GM12891 (cell line): ENCODE data around the gene CNGB1.

Experiments used
- POLR2A ChIP-seq: IDR thresholded peaks from 2 replicates; pipeline ENCODE4 v1.6.1; 2011; ENCODE audit warnings: low read depth, low read length, control low read depth
- POLR2AphosphoS5 ChIP-seq: IDR thresholded peaks from 2 replicates; pipeline ENCODE4 v1.6.1; 2011; ENCODE audit warnings: low read depth, low read length, control low read depth
- TAF1 ChIP-seq: IDR thresholded peaks from 2 replicates; pipeline ENCODE4 v1.6.1; 2011; ENCODE audit warnings: low read depth, low read length, control low read depth

DNA sequence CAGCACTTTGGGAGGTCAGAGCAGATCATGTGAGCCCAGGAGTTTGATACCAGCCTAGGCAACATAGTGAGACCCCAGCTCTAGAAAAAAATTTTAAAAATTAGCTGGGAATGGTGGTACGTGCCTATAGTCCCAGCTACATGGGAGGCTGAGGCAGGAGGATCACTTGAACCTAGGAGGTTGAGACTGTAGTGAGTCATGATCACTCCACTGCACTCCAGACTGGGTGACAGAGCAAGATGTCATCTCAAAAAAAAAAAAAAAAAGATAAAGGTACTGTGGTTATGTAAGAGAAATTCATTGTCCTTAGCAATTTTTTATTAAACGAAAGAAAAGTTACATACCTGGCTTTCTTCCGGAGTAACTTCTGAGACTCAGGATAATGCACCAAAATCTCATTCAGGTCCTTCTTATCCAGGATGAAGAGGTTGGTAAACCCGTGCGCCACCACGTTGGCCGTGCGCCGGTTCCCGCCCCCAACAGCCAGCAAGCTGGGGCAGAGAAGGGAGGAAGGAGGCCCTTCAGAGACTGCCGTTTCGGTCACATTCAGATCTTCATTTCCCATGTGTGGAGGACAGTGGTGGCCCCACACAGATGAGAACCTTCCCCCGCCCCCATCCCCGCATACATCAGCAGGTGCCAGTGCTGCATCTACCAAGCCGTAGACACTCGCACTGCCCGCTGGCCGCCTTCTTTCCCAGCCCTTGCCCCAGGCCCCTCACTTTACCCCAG, 73.7 kb downstream of the CNGB1 start:
- TF ChIP-seq POLR2A (no peak), POLR2AphosphoS5 (no peak), TAF1 (no peak)
